HEK293T (cell line): Measurements from ENCODE around the gene MEF2A.

Source experiments
- FOXM1 ChIP-seq: fragments of 450-650 bp; IDR thresholded peaks from 2 replicates; pipeline ENCODE4 v1.6.1; 2017; ENCODE audit warnings: mild to moderate bottlenecking, borderline replicate concordance
- LEF1 ChIP-seq: fragments of 450-650 bp; IDR thresholded peaks from 2 replicates; pipeline ENCODE4 v1.6.1; 2017; ENCODE audit warnings: mild to moderate bottlenecking, borderline replicate concordance
- NFRKB ChIP-seq: fragments of 450-650 bp; IDR thresholded peaks from 2 replicates; pipeline ENCODE4 v1.6.1; 2016; ENCODE audit warnings: mild to moderate bottlenecking, moderate library complexity
- SP1 ChIP-seq: fragments of 450-650 bp; IDR thresholded peaks from 2 replicates; pipeline ENCODE4 v1.6.1; 2017
- SUZ12 ChIP-seq: fragments of 450-650 bp; IDR thresholded peaks from 2 replicates; pipeline ENCODE4 v1.6.1; 2016; ENCODE audit warnings: mild to moderate bottlenecking

DNA sequence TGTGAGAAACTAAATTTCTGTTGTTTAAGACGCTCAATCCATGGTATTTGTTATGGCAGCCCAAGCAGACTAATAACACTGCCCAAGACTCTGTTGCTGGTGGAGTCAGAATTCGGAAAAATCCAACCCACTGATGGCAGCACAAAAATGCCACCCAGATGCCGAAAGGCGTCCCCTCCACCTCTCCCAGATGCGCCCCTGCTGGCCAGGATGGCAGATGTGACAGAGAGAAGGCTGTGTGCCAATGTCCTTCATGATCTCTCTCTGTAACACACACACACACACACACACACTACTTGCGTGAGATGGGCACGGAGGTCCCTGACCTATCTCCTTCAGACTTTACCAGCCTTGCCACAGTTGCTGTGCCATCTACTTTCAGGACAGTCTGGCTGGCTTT lies 178.4 kb downstream of the MEF2A start:
- TF ChIP-seq FOXM1 (no peak), SUZ12 (no peak), NFRKB (no peak), SP1 (no peak), LEF1 (no peak)
